RPMI7951 (cell line): ENCODE results near the gene PSG6. TPM values are rescaled to one million over a fixed set of nuclear protein-coding genes. Genes with fewer than 3 reads are reported as not detected.
"Not testable (repeated sequence)": the region's sequence is repeated elsewhere in the genome, so short reads cannot be mapped to it uniquely, and the experiment has no call there.

Experiments
- DNase-seq: peaks from one replicate; pipeline ENCODE4 v3.0.0-alpha.2; 2012; ENCODE audit warnings: low read depth
- total RNA-seq: library from RNA; depleted of rRNA; stranded (reverse); fragments of >200 nt; shearing (Covaris generic); gene quantifications from 2 replicates; pipeline ENCODE4 v1.2.3, GENCODE V29; 2014; rRNA removed

Gene PSG6
- total RNA-seq, 1 experiment from 2014 or later = not detected

DNA sequence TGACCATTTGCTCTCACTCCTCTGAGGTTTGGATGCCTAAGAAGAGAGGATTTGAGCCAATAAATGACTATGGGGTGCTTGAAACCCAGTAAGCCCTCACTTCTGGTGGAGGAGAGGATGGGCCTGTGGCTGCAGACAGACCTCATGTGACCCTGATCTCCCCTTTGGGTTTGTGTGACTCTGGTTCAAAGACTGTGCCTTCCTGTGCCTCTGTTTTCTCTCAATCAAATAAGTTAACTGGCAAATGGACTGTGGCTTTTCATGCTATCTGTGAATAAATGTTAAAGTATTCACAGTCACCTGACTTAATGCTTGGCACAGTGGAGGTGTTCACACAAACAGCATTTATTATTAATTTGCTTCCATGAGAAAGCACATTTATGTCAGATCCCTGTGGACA is 64.9 kb downstream of the PSG6 start:
- DNase-seq = not testable (repeated sequence)

Other genes starting within 250 kb of the PSG6 start
- gene PSG3, start 177.4 kb downstream of the PSG6 start, total RNA-seq = not detected in 2 replicates
- gene PSG8, start 152.2 kb downstream of the PSG6 start, total RNA-seq = not detected in 2 replicates
- 0.24 TPM in 1 of 2 replicates, not detected in the other for gene PSG1, start 38.2 kb downstream of the PSG6 start, total RNA-seq
- not detected in 2 replicates for gene PSG7, start 19.3 kb upstream of the PSG6 start, total RNA-seq
- gene PSG11, start 108.6 kb upstream of the PSG6 start, total RNA-seq = 0.29 TPM in 1 of 2 replicates, not detected in the other
- gene PSG2, start 164.8 kb upstream of the PSG6 start, total RNA-seq = not detected in 2 replicates